GM19395 (cell line): Measurements from ENCODE around the gene CTSL.

Experiments used
- ATAC-seq: cut with Tn5 transposase; IDR thresholded peaks from one replicate; pipeline ENCODE4 v1.9.1; 2021; ENCODE audit warnings: mild to moderate bottlenecking, moderate library complexity; ENCODE audit not compliant: unreplicated experiment

Gene CTSL

GRCh38 chr9:87699835-87700234 is 26.1 kb upstream of the CTSL start:
- ATAC-seq, result no peak

DNA sequence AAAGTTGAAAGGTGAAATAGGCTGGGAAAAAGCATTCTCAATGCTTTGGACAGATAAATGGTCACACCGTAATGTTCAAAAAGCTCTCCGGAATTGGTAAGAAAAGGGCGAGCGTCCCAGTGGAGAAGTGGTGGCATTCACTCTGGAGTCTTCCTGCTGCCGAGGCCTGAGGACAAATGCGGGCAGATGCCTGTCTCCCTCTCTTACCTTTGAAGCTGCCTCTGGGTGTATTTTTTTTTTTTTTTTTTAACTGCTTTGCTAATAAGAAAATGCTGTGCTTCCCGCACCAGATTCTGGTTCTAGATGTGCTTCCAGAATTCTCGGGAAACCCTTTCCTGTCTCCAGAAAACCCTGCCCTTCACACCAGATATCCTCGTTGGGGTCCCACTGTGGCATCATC is 24.4 kb upstream of the CTSL start:
- ATAC-seq, result no peak

DNA sequence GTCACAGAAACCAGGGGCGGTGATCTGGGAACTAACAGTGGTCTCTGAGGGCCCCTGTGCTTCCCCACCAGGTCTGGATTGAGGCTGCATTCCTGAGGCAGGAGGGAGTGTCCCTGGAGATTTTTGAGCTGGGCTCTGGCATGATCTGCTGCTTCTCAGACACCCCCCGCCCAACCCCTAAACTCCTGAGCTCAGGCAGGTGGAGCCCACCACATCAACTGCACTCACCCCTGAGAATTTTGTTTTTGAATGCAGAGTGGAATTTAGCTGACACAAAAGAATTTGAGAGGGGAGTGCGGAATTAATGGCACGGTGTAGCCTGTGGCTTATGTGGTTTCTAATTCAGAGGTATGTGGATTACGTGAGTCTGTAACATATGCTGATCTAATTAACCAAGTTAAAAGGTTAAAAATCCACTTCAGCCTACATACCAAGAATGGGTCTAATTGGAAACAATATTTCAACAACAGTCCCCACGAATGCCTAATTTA is 23.9 kb upstream of the CTSL start:
- no peak for ATAC-seq

- no peak for ATAC-seq
These were observed 23.0 kb upstream of the CTSL start for GRCh38 chr9:87702921-87703320.

DNA sequence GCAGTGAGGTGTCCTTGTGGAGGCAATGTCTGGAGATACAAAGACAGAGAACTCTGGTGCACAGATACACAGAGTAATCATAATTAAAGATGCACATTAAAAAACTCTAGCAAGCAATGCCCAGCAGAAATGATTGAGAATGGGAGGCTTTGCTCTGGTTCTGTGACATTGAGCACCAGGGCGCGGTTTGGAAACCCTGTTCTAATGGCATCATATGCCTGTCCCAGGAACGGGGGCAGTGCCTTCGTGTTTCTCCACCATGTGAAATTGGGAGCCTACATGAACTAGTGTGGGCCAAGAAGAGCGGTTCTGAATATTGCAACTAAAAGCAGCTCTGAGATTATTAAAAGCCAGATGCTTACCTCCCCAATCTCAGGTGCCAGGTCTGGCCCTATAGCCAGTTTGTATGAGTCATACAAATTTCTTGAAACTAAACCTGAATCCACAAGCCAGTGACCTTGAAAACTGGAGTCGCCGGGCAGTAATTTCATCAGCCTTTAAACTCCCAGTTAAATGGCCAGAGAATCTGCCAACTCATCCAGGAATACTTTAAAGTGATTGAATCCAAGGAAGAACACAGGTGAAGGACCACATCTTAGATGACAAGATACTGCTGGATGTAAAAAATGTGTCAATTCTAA is 22.2 kb upstream of the CTSL start:
- ATAC-seq, result no peak

DNA sequence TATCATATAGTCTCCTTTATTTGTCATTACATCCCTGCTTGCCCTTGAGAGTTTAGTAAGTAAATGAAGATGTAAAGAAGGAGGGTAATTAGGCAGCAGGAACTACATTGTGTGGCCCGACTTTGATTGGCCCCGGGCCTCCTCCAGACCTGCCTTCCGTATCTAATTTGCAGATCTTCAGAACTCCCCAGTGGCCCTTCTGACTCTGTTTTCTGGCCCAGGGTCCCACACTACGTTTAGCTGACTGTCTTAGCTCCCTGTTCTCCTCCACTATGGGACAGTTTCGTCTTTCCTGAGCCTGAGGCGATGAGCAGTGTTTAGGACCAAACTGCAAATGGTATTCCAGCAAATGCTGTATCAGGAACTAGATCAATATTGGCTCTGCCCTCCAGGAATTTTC is 21.6 kb upstream of the CTSL start:
- ATAC-seq, result no peak

DNA sequence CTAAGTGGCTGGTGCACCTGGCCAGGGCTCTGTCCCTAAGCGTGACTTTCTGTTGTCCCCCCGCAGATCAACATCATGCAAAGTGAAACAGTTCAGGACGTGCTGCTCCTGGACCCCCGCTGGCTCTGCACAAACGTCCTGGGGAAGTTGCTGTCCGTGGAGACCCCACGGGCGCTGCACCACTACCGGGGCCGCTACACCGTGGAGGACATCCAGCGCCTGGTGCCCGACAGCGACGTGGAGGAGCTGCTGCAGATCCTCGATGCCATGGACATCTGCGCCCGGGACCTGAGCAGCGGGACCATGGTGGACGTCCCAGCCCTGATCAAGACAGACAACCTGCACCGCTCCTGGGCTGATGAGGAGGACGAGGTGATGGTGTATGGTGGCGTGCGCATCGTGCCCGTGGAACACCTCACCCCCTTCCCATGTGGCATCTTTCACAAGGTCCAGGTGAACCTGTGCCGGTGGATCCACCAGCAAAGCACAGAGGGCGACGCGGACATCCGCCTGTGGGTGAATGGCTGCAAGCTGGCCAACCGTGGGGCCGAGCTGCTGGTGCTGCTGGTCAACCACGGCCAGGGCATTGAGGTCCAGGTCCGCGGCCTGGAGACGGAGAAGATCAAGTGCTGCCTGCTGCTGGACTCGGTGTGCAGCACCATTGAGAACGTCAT is 19.7 kb upstream of the CTSL start:
- no peak for ATAC-seq

DNA sequence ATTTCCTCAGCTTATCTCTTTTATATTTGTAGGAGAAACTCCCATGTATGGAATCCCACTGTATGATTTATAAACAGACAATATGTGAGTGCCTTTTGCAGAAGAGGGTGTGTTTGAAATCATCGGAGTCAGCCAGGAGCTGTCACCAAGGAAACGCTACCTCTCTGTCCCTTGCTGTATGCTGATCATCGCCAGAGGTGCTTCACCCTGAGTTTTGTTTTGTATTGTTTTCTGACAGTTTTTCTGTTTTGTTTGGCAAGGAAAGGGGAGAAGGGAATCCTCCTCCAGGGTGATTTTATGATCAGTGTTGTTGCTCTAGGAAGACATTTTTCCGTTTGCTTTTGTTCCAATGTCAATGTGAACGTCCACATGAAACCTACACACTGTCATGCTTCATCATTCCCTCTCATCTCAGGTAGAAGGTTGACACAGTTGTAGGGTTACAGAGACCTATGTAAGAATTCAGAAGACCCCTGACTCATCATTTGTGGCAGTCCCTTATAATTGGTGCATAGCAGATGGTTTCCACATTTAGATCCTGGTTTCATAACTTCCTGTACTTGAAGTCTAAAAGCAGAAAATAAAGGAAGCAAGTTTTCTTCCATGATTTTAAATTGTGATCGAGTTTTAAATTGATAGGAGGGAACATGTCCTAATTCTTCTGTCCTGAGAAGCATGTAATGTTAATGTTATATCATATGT is 18.0 kb upstream of the CTSL start:
- no peak for ATAC-seq

DNA sequence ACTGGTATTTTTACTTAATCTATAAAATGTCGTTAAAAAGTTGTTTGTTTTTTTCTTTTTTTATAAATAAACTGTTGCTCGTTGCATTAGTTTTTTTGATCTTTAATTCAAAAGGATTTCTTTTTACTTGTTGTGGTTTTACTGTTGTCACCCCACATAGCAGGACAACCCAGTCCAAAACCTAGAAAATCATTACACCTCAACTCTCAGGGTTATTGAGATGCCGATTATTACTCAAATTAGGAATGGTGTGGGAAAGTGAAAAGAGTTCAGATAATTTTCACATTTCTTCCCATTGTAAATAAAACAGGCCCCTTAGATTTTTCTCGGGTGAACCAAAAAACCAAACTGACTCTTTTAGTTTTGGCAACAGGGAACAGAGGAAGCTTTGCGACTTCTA is 17.4 kb upstream of the CTSL start:
- ATAC-seq, result no peak

- no peak for ATAC-seq
These were observed 16.8 kb upstream of the CTSL start for GRCh38 chr9:87708986-87709728.

- ATAC-seq, result no peak
These were observed 15.5 kb upstream of the CTSL start for GRCh38 chr9:87710443-87710842.

DNA sequence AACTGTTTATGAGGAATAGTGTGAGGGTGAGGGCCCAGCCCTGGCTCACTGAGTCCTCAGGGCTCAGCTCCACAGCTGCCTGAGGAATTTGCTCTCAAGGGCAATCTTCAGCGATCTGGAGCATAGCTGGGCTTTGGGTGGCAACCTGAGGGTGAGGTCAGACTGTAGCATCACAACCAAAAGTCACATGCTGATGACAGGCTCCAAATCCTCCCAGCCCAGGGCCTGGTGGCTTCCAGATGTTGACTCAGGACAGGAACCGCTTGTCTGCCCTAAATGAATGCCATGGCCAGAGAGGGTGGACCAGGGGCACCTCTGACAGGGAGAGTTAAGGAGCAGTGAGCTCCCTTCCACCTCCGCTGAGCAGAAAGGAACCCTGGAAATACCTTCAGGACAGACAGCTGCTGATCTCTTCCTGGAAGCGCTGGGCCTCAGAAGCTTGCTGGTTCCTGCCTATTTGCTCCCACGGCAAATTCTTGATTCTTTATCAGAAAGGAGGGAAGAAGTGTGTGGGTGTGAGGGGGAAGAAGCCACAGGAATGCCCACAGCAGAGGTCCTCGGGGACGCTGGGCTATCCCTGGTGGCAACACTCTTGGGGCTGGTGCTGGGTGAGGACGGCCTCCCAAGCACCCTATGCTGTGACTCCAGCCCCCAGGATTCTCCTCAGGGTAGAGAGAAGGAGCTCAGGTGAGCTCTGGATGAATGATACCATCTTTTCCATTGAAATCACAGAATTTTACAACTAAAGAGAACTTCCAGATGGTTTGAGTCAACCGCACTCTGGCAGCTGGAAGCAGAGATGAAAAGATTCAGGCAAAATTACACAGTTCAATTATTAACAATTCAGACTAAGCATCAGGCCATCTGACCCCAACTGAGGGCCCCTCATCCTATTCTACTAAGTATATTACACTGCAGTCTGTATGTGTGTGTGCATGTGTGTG is 13.8 kb upstream of the CTSL start:
- ATAC-seq, result no peak

DNA sequence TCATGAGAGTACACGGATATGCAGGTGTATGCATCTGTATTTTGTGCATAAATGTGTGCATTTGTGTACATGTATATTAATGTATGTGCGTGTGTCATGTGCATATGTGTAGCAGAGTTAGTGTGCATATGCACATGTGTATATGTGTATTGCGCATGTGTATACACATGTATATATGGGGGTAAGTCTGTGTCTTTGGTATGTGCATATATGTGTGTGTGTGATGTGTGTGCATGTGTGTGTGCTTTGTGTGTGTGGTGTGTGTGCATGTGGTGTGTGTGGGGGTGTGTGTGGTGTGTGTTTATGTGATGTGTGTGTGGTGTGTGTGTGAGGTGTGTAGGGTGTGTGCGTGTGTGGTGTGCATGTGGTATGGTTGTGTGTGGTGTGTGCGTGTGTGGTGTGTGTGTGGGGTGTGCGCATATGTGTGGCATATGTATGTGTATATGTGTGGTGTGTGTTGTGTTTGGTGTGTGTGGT is 13.1 kb upstream of the CTSL start:
- no peak for ATAC-seq

DNA sequence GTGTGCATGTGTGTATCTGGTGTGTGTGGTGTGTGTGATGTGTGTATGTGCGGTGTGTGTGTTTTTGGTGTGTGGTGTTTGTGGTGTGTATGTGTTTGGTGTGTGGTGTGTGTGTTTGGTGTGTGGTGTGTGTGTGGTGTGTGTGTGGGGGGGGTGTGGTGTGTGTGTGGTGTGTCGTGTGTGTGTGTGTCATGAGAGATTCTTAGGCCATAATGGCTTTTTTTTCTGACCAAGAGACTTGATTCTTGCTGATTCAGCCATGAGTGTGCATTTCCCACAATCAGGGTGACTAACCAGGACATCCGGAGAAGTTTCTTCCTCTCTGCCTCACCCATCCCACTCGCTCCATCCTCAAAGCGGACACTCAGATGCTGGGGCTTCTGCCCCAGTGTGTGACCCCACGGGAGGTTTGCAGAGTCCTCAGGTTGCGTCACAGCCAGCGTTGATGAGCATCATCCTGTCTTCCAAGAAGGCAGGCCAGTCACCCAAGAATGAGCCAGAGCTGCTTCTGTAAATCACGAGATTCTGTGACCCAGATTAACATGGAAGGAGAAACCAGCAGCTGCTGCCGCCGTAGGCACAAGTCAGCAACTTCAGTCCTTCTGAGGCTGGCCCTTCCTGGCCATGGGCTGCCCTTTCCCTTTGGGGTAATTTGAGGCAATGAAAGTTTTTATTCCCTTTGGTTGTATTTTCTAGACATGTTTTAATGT is 12.5 kb upstream of the CTSL start:
- no peak for ATAC-seq

DNA sequence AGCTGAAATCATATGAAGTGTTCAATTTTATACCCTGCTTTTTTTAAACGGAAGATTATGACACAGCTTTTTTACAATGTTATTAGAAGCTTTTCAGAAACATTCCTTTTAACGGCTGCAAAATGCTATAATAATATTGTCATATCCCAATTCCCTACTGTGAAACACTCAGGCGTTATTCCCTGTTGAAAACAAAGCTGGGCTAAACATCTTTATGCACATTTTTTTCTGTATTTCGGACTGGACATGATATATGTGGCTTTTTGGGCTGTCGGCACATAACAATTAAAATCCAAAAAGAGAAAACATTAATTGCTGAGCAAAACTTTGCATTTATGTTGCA is 12.0 kb upstream of the CTSL start:
- ATAC-seq, result no peak

DNA sequence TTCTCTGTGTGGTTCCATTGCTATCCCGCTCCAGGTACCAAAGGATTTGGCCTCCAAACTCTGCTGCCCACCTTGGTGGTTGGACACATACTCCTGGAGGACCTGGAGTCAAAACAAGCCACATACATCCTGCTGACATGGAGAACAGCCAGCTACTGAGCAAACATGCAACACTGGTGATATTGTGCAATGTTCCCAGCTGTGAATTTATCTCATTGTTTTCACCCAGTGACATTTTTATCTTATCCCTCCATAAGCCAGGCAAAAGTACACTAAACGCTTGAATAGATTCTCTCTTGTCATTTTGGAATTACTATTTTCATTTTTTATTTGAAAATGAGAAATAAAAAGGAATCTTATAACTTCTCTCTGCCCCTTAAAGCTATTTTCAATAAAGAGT is 11.1 kb upstream of the CTSL start:
- no peak for ATAC-seq

GRCh38 chr9:87716141-87716540 is 9.8 kb upstream of the CTSL start:
- ATAC-seq, result no peak

DNA sequence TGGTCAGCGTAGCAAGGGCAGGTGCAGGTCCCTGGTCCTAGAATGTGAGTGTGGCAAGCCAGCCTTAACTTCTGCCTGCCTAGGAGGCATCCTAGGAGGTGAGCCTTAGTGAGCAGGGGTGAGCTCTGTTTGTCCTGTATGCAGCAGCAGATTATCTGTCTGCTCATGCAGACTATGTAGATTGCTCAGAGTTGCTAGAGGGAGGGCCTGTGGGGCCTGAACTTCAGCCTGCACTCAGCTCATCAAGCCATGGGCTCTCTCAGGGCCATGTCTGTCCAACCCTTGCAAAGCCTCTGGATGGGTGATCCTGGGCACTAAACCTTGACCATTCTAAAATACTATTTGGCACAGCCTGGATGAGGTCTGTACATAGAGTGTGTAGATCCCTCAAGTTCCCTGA is 8.5 kb upstream of the CTSL start:
- ATAC-seq, result no peak

GRCh38 chr9:87718231-87718630 is 7.7 kb upstream of the CTSL start:
- ATAC-seq, result no peak
